ENCODE measurements around the gene ATP2B1. TPM values are rescaled to one million over a fixed set of nuclear protein-coding genes. Genes with fewer than 3 reads are reported as not detected.

ATP2B1 gene
- total and polyA plus RNA-seq, 2 of the 13 experiments (the other 11 are each of a cell fraction or from before 2014, with no cell fraction given) = 12.1 to 60.2 TPM

DNA sequence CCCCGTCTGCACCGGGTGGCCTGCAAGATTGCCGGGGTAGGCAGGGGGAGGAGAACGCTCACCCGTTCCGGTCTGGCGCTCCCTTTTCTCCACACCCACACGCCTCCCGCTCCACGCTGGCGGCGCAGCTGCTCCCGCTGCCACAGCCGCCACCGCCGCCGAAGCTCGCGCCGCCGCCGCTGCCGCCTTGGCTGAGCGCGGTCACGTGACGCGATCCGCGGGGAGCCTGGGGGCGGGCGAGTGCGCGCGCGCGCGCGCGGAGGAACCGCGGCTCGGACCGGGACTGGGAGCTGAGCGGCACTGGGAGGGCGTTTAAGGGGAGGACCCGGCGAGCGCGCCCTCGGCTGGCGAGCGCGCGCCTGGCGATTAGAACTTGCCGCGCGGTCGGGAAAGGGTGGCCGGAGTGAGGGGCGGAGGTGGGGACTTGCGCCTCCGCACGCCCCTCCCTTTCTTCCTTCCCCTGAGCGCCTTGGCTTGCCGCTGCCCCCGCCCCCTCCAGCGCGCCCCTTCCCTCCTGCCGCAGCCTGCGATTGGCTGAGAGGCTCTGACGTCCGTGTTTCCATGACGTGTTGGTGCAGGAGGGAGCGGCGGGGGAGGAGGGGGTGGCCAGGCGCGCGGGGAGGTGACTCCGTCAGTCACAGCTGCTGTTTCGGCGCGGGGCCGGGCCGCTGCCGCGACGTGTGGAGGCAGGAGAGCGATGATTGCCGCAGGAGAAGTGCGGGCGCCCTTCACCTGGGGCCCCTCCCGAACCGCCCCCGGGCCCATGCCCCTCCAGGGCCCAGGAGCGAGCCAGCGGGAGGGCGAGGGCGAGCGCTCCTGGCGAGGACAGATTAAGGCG lies 738 bp upstream of the ATP2B1 start (continued):
- TF ChIP-seq IKZF5 (CRISPR knock-in tag; IDR thresholded peaks at IDR 0.05) = peak; percentile 84
- TF ChIP-seq GLMP (CRISPR knock-in tag; IDR thresholded peaks at IDR 0.05; ENCODE audit: borderline replicate concordance) = no peak
- no peak; the same call in 1 of the 2 replicates for TF ChIP-seq ZBTB42 (CRISPR knock-in tag; IDR thresholded peaks at IDR 0.05)
- no peak for TF ChIP-seq TCF12 (IDR thresholded peaks at IDR 0.05)
- 0 out of 2 replicates have a peak, but pooled peaks have one; percentile 70 for TF ChIP-seq TCF12 (CRISPR knock-in tag; IDR thresholded peaks at IDR 0.05)
- TF ChIP-seq ZNF724P (CRISPR knock-in tag; IDR thresholded peaks at IDR 0.05; ENCODE audit: borderline replicate concordance) = 0 out of 2 replicates have a peak, but pooled peaks have one; percentile 42
- 0 out of 4 replicates have a peak, but pooled peaks of 1 of the 2 experiments have one; percentile 37 for TF ChIP-seq KLF16 (CRISPR knock-in tag; IDR thresholded peaks at IDR 0.05)
- TF ChIP-seq ZNF788 (CRISPR knock-in tag; IDR thresholded peaks at IDR 0.05; ENCODE audit: borderline replicate concordance) = peak; percentile 64; the same call in 1 of the 2 replicates
- no peak for TF ChIP-seq PHB2 (IDR thresholded peaks at IDR 0.05; ENCODE audit: partially characterized antibody)
- 0 out of 2 replicates have a peak, but pooled peaks have one; percentile 38 for TF ChIP-seq ZNF160 (CRISPR knock-in tag; IDR thresholded peaks at IDR 0.05)
- no peak for TF ChIP-seq IRX3 (CRISPR knock-in tag; IDR thresholded peaks at IDR 0.05; ENCODE audit: borderline replicate concordance, low read depth)
- TF ChIP-seq, protein P1, sequence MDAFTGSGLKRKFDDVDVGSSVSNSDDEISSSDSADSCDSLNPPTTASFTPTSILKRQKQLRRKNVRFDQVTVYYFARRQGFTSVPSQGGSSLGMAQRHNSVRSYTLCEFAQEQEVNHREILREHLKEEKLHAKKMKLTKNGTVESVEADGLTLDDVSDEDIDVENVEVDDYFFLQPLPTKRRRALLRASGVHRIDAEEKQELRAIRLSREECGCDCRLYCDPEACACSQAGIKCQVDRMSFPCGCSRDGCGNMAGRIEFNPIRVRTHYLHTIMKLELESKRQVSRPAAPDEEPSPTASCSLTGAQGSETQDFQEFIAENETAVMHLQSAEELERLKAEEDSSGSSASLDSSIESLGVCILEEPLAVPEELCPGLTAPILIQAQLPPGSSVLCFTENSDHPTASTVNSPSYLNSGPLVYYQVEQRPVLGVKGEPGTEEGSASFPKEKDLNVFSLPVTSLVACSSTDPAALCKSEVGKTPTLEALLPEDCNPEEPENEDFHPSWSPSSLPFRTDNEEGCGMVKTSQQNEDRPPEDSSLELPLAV (CRISPR knock-in tag; conservative IDR thresholded peaks at IDR 0.05; ENCODE audit: low read depth) = 0 out of 2 replicates have a peak, but pooled peaks have one; percentile 42
- TF ChIP-seq FIP1L1 (IDR thresholded peaks at IDR 0.05; ENCODE audit: borderline replicate concordance, insufficient read depth, low read depth, low read length) = no peak
- TF ChIP-seq THAP9 (CRISPR knock-in tag; IDR thresholded peaks at IDR 0.05; ENCODE audit: borderline replicate concordance) = peak; percentile 62; the same call in 1 of the 2 replicates
- TF ChIP-seq RXRB (CRISPR knock-in tag; IDR thresholded peaks at IDR 0.05; ENCODE audit: borderline replicate concordance) = peak; percentile 12; the same call in 1 of the 2 replicates
- peak; percentile 41 for TF ChIP-seq ISL2 (CRISPR knock-in tag; IDR thresholded peaks at IDR 0.05)
- TF ChIP-seq, protein P2, sequence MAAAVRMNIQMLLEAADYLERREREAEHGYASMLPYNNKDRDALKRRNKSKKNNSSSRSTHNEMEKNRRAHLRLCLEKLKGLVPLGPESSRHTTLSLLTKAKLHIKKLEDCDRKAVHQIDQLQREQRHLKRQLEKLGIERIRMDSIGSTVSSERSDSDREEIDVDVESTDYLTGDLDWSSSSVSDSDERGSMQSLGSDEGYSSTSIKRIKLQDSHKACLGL (CRISPR knock-in tag; IDR thresholded peaks at IDR 0.05) = peak; percentile 83; the same call in 1 of the 2 replicates
- TF ChIP-seq SPEN (CRISPR knock-in tag; IDR thresholded peaks at IDR 0.05; ENCODE audit: low read depth) = peak; percentile 31; the same call in 1 of the 2 replicates
- TF ChIP-seq ZNF883 (CRISPR knock-in tag; IDR thresholded peaks at IDR 0.05; ENCODE audit: not compliant biosample characterization) = no peak
- no peak for TF ChIP-seq RBM22 (optimal IDR thresholded peaks at IDR 0.05; ENCODE audit: low read length)
- TF ChIP-seq NFATC3 (CRISPR knock-in tag; IDR thresholded peaks at IDR 0.05) = peak; percentile 100
